Neural cell (in vitro differentiated cells): Measurements from ENCODE around the gene RPL18. TPM values are rescaled to one million over a fixed set of nuclear protein-coding genes. Genes with fewer than 3 reads are reported as not detected.
A peak's percentile ranks its signal among the peaks of the same experiment; 100 is the strongest.

Experiments used
- H2AFZ ChIP-seq: fragments of 200-600, 300-800 bp; sonication (generic), shearing (Covaris generic); 2 replicates; pipeline ENCODE4 v1.6.0; 2014; ENCODE audit warnings: low read depth, mild to moderate bottlenecking, antibody characterized with exemption, low read length, moderate library complexity
- H3F3A ChIP-seq: fragments of 200-600 bp; shearing (Covaris generic); 2 replicates; pipeline ENCODE4 v1.6.1; 2016; ENCODE audit warnings: mild to moderate bottlenecking, moderate library complexity, mixed read lengths, antibody characterized with exemption, low read length; ENCODE audit not compliant: insufficient read depth, poor library complexity, severe bottlenecking
- H3K27ac ChIP-seq: fragments of 200-600, 300-800 bp; sonication (generic), shearing (Covaris generic); 2 replicates; pipeline ENCODE4 v1.5.1; 2014; ENCODE audit warnings: mild to moderate bottlenecking, low read length, moderate library complexity
- H3K27me3 ChIP-seq: fragments of 300-800, 200-600 bp; sonication (generic), shearing (Covaris generic); 2 replicates; pipeline ENCODE4 v1.6.0; 2014; ENCODE audit warnings: mild to moderate bottlenecking, low read depth, low read length, moderate library complexity; ENCODE audit not compliant: insufficient read depth
- H3K36me3 ChIP-seq: fragments of 300-800, 200-600 bp; sonication (generic), shearing (Covaris generic); 2 replicates; pipeline ENCODE4 v1.5.1; 2014; ENCODE audit warnings: mild to moderate bottlenecking, antibody characterized with exemption, low read length, moderate library complexity; ENCODE audit not compliant: insufficient read depth
- H3K4me2 ChIP-seq: fragments of 300-800, 200-600 bp; sonication (generic), shearing (Covaris generic); 2 replicates; pipeline ENCODE4 v1.6.0; 2014; ENCODE audit warnings: mild to moderate bottlenecking, low read length
- H3K4me3 ChIP-seq: fragments of 300-800, 200-600 bp; sonication (generic), shearing (Covaris generic); 2 replicates; pipeline ENCODE4 v1.5.1; 2014; ENCODE audit warnings: mild to moderate bottlenecking, low read length, moderate library complexity
- H3K79me2 ChIP-seq: fragments of 200-600 bp; shearing (Covaris generic); replicated peaks from 2 replicates; pipeline ENCODE4 v1.6.0; 2014; ENCODE audit warnings: mild to moderate bottlenecking, low read length, moderate library complexity; ENCODE audit not compliant: insufficient read depth
- H3K9ac ChIP-seq: fragments of 300-800, 200-600 bp; sonication (generic), shearing (Covaris generic); 2 replicates; pipeline ENCODE4 v1.6.1; 2016; ENCODE audit warnings: mild to moderate bottlenecking, low read length, mixed read lengths
- H3K9me2 ChIP-seq: fragments of 200-600 bp; shearing (Covaris generic); 2 replicates; pipeline ENCODE4 v1.6.1; 2016; ENCODE audit warnings: mild to moderate bottlenecking, low read length, mixed read lengths; ENCODE audit not compliant: insufficient read depth
- H3K9me3 ChIP-seq: fragments of 200-600, 300-800 bp; sonication (generic), shearing (Covaris generic); 2 replicates; pipeline ENCODE4 v1.6.1; 2016; ENCODE audit warnings: mild to moderate bottlenecking, mixed run types, low read length, moderate library complexity, mixed read lengths
- H4K20me1 ChIP-seq: fragments of 200-600 bp; shearing (Covaris generic); 2 replicates; pipeline ENCODE4 v1.6.1; 2016; ENCODE audit warnings: mild to moderate bottlenecking, mixed run types; ENCODE audit not compliant: insufficient read depth
- EP300 ChIP-seq: fragments of 450-650 bp; conservative IDR thresholded peaks from 2 replicates; pipeline ENCODE4 v1.6.1; 2014; ENCODE audit warnings: antibody characterized with exemption, mild to moderate bottlenecking, moderate library complexity; ENCODE audit not compliant: poor library complexity, severe bottlenecking
- EZH2 ChIP-seq: fragments of 200-600, 300-800 bp; shearing (Covaris generic), sonication (generic); IDR thresholded peaks from 2 replicates; pipeline ENCODE4 v1.6.1; 2014; ENCODE audit warnings: antibody characterized with exemption, low read length, borderline replicate concordance, mild to moderate bottlenecking; ENCODE audit not compliant: insufficient read depth, poor library complexity, severe bottlenecking
- MXI1 ChIP-seq: fragments of 450-650 bp; conservative IDR thresholded peaks from 2 replicates; pipeline ENCODE4 v1.6.1; 2014; ENCODE audit warnings: antibody characterized with exemption, mild to moderate bottlenecking; ENCODE audit not compliant: poor library complexity, severe bottlenecking
- RAD21 ChIP-seq: fragments of 450-650 bp; conservative IDR thresholded peaks from 2 replicates; pipeline ENCODE4 v1.6.1; 2014; ENCODE audit warnings: antibody characterized with exemption, mild to moderate bottlenecking, moderate library complexity
- SMC3 ChIP-seq: fragments of 450-650 bp; conservative IDR thresholded peaks from 2 replicates; pipeline ENCODE4 v1.6.1; 2014; ENCODE audit warnings: antibody characterized with exemption, mild to moderate bottlenecking, moderate library complexity; ENCODE audit not compliant: poor library complexity
- TAF1 ChIP-seq: IDR thresholded peaks from 2 replicates; pipeline ENCODE4 v1.6.1; 2012; ENCODE audit warnings: low read depth
- polyA plus RNA-seq: library from polyadenylated mRNA; depleted of rRNA; stranded (reverse); fragments of >200 nt; gene quantifications from 2 replicates; pipeline ENCODE4 v1.2.3, GENCODE V29; 2014
- TF ChIP-seq, protein P1 (sequence below): fragments of 450-650 bp; IDR thresholded peaks from 2 replicates; pipeline ENCODE4 v1.5.1; 2014; ENCODE audit warnings: antibody characterized with exemption, mild to moderate bottlenecking, moderate library complexity; ENCODE audit not compliant: poor library complexity, severe bottlenecking
- TF ChIP-seq, protein P2 (sequence below): IDR thresholded peaks from 2 replicates; pipeline ENCODE4 v1.6.1; 2012; ENCODE audit warnings: borderline replicate concordance

The RPL18 gene
- polyA plus RNA-seq, 1 donor from 2014 or later = 2,102 TPM

DNA sequence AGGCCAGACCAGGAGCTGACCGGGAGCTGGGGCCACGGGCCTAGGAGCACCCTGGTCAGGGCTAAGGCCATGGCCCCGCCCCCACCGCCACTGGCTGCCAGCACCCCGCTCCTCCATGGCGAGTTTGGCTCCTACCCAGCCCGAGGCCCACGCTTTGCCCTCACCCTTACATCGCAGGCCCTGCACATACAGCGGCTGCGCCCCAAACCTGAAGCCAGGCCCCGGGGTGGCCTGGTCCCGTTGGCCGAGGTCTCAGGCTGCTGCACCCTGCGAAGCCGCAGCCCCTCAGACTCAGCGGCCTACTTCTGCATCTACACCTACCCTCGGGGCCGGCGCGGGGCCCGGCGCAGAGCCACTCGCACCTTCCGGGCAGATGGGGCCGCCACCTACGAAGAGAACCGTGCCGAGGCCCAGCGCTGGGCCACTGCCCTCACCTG, 6.9 kb upstream of the RPL18 start:
- Histone ChIP-seq H3K9ac (peak overlapping the region; percentile 94), H3K27ac (no peak overlapping the region), H3F3A (peaks cover 5% of the 10 kb centered on the region), H3K79me2 (peaks cover 16% of the 10 kb centered on the region), H4K20me1 (no peaks in the 10 kb centered on the region), H3K9me3 (no peaks in the 10 kb centered on the region), H3K4me3 (peak overlapping the region; percentile 90), H2AFZ (no peak overlapping the region), H3K27me3 (no peaks in the 10 kb centered on the region), H3K9me2 (no peaks in the 10 kb centered on the region), H3K4me2 (peak overlapping the region; percentile 93), H3K36me3 (no peaks in the 10 kb centered on the region)
- TF ChIP-seq EP300 = no peak
- TF ChIP-seq, protein P1, sequence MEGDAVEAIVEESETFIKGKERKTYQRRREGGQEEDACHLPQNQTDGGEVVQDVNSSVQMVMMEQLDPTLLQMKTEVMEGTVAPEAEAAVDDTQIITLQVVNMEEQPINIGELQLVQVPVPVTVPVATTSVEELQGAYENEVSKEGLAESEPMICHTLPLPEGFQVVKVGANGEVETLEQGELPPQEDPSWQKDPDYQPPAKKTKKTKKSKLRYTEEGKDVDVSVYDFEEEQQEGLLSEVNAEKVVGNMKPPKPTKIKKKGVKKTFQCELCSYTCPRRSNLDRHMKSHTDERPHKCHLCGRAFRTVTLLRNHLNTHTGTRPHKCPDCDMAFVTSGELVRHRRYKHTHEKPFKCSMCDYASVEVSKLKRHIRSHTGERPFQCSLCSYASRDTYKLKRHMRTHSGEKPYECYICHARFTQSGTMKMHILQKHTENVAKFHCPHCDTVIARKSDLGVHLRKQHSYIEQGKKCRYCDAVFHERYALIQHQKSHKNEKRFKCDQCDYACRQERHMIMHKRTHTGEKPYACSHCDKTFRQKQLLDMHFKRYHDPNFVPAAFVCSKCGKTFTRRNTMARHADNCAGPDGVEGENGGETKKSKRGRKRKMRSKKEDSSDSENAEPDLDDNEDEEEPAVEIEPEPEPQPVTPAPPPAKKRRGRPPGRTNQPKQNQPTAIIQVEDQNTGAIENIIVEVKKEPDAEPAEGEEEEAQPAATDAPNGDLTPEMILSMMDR = no peak
- TF ChIP-seq SMC3 = no peak
- TF ChIP-seq, protein P2, sequence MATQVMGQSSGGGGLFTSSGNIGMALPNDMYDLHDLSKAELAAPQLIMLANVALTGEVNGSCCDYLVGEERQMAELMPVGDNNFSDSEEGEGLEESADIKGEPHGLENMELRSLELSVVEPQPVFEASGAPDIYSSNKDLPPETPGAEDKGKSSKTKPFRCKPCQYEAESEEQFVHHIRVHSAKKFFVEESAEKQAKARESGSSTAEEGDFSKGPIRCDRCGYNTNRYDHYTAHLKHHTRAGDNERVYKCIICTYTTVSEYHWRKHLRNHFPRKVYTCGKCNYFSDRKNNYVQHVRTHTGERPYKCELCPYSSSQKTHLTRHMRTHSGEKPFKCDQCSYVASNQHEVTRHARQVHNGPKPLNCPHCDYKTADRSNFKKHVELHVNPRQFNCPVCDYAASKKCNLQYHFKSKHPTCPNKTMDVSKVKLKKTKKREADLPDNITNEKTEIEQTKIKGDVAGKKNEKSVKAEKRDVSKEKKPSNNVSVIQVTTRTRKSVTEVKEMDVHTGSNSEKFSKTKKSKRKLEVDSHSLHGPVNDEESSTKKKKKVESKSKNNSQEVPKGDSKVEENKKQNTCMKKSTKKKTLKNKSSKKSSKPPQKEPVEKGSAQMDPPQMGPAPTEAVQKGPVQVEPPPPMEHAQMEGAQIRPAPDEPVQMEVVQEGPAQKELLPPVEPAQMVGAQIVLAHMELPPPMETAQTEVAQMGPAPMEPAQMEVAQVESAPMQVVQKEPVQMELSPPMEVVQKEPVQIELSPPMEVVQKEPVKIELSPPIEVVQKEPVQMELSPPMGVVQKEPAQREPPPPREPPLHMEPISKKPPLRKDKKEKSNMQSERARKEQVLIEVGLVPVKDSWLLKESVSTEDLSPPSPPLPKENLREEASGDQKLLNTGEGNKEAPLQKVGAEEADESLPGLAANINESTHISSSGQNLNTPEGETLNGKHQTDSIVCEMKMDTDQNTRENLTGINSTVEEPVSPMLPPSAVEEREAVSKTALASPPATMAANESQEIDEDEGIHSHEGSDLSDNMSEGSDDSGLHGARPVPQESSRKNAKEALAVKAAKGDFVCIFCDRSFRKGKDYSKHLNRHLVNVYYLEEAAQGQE = no peak

DNA sequence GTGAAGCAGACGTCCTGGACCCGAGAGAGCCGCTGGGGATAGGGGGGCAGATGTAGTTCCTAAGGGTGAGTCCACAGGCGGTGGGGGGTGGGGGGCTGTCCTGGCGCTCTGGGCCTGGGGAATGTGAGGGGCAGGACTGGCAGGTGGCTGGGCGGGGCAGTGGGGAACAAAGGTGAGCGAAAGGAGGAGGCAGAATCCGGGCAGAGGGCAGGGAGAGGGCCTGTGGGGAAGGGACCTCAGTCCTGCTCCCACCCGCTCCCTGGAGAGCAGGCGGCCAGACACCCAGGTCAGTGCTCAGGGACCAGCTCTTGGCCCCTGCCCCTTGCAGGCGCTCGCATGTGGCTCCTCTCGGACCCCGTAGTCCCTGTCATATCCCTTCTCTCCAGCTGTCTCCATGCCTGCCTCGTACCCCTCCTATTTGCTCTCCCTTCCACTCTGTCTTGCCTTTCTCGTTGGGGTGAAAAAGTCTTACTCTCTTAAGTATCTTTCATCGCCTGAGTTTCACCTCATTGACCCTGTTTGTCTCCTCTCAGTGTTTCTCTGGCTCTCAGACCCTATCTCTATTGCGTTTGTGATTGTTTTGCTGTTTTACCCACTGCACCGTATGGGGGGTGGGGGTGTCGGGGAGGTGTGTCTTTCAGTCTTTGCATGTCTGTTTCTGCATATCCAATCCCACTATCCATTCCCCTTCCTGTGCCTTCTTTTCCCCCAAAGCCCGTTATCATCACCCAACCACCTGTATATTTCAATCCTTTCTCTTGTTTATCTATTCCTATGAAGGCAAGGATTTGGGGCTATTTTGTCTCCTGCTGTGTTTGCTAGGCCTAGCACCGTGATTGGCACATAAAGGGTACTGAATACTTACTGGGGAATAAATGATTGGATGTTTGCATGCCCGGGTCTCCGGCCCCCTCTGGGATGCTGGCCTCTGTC, 6.1 kb upstream of the RPL18 start:
- TF ChIP-seq RAD21 (no peak), SMC3 (no peak), EP300 (no peak), TAF1 (no peak), EZH2 (no peak), MXI1 (no peak)
- TF ChIP-seq, protein P1 = no peak
- Histone ChIP-seq H3K79me2 (peaks cover 16% of the 10 kb centered on the region), H3F3A (peaks cover 5% of the 10 kb centered on the region), H2AFZ (no peak overlapping the region), H3K9me2 (no peaks in the 10 kb centered on the region), H3K9ac (peak overlapping the region; percentile 94), H4K20me1 (no peaks in the 10 kb centered on the region), H3K4me2 (peak overlapping the region; percentile 93), H3K9me3 (no peaks in the 10 kb centered on the region), H3K36me3 (no peaks in the 10 kb centered on the region), H3K27me3 (no peaks in the 10 kb centered on the region), H3K4me3 (peak overlapping the region; percentile 90), H3K27ac (peak overlapping the region; percentile 77)
